LoVo (cell line): ENCODE measurements around the gene DPY19L2.
"Not testable (repeated sequence)": the region's sequence is repeated elsewhere in the genome, so short reads cannot be mapped to it uniquely, and the experiment has no call there.

ENCODE experiments used
- DNase-seq: peaks from one replicate; pipeline ENCODE4 v3.0.0-alpha.2; 2016; ENCODE audit warnings: low spot score

The DPY19L2 gene

GRCh38 chr12:63668028-63668799 lies at the start of gene DPY19L2:
DPY19L2 (minus strand) TSS chr12:63668493; CDS start chr12:63668393, 100 bp downstream.
- DNase-seq, result no peak

- DNase-seq, result not testable (repeated sequence)
Observed at GRCh38 chr12:63716891-63717290, 48.6 kb upstream of the DPY19L2 start.

- not testable (repeated sequence) for DNase-seq
Observed at GRCh38 chr12:63715107-63715625, 46.9 kb upstream of the DPY19L2 start.

- DNase-seq, result not testable (repeated sequence)
Observed at GRCh38 chr12:63714409-63714808, 46.1 kb upstream of the DPY19L2 start.

- DNase-seq, result not testable (repeated sequence)
Observed at GRCh38 chr12:63713681-63714075, 45.4 kb upstream of the DPY19L2 start.

- not testable (repeated sequence) for DNase-seq
Observed at GRCh38 chr12:63712979-63713680, 44.8 kb upstream of the DPY19L2 start.

GRCh38 chr12:63712376-63712974 lies 44.2 kb upstream of the DPY19L2 start:
- DNase-seq, result not testable (repeated sequence)

- not testable (repeated sequence) for DNase-seq
Observed at GRCh38 chr12:63711339-63711738, 43.0 kb upstream of the DPY19L2 start.

- no peak for DNase-seq
Observed at GRCh38 chr12:63706336-63706735, 38.0 kb upstream of the DPY19L2 start.

- not testable (repeated sequence) for DNase-seq
Observed at GRCh38 chr12:63699678-63700382, 31.5 kb upstream of the DPY19L2 start.

GRCh38 chr12:63699011-63699410 lies 30.7 kb upstream of the DPY19L2 start:
- not testable (repeated sequence) for DNase-seq

GRCh38 chr12:63690837-63691236 lies 22.5 kb upstream of the DPY19L2 start:
- not testable (repeated sequence) for DNase-seq

GRCh38 chr12:63689141-63689540 lies 20.8 kb upstream of the DPY19L2 start:
- DNase-seq, result not testable (repeated sequence)

GRCh38 chr12:63686623-63687022 lies 18.3 kb upstream of the DPY19L2 start:
- DNase-seq, result not testable (repeated sequence)

- not testable (repeated sequence) for DNase-seq
Observed at GRCh38 chr12:63685789-63686188, 17.5 kb upstream of the DPY19L2 start.

- not testable (repeated sequence) for DNase-seq
Observed at GRCh38 chr12:63682617-63683016, 14.3 kb upstream of the DPY19L2 start.

GRCh38 chr12:63680758-63681157 lies 12.5 kb upstream of the DPY19L2 start:
- not testable (repeated sequence) for DNase-seq

GRCh38 chr12:63672550-63672949 lies 4.3 kb upstream of the DPY19L2 start:
- DNase-seq, result not testable (repeated sequence)

- DNase-seq, result not testable (repeated sequence)
Observed at GRCh38 chr12:63669936-63670335, 1.6 kb upstream of the DPY19L2 start.

GRCh38 chr12:63669427-63669826 lies 1.1 kb upstream of the DPY19L2 start:
- DNase-seq, result not testable (repeated sequence)

- not testable (repeated sequence) for DNase-seq
Observed at GRCh38 chr12:63668800-63669365, 590 bp upstream of the DPY19L2 start.
